IMR-90 (cell line): Measurements from ENCODE around the gene OR5W2. TPM values are rescaled to one million over a fixed set of nuclear protein-coding genes. Genes with fewer than 3 reads are reported as not detected.

Experiments
- ATAC-seq: fragments of 200-7000 bp; cut with Tn5 transposase; 2 replicates; pipeline ENCODE4 v1.9.1; 2020; ENCODE audit warnings: low read depth, mild to moderate bottlenecking, moderate library complexity
- BruUV-seq: library from RNA; stranded (reverse); fragments of 400-500 nt; replicated peaks from 2 replicates; lab custom pipeline; 2021; lab: Mats Ljungman, UMichigan
- CTCF ChIA-PET: fragments of 300-600 bp; formaldehyde crosslinking; extraction: SDS; loops from one replicate; lab custom pipeline; 2021; ENCODE audit warnings: antibody characterized with exemption; lab: Yijun Ruan, JAX
- POLR2A ChIA-PET: fragments of 300-600 bp; sonication (Branson Sonifier 250); formaldehyde crosslinking; loops from one replicate; lab custom pipeline; 2022; ENCODE audit warnings: antibody characterized with exemption; ENCODE audit not compliant: unreplicated experiment; lab: Charles Lee
- DNase-seq: peaks from one replicate; pipeline ENCODE4 v3.0.0; 2013
- H2AFZ ChIP-seq: replicated peaks from 2 replicates; pipeline ENCODE3; 2013; ENCODE audit warnings: low read length, mild to moderate bottlenecking; ENCODE audit not compliant: poor library complexity
- H2AK5ac ChIP-seq: 2 replicates; pipeline ENCODE4 v1.6.1; 2013; ENCODE audit warnings: low read depth, low read length, inconsistent platforms
- H2AK9ac ChIP-seq: replicated peaks from 2 replicates; pipeline ENCODE3; 2013; ENCODE audit warnings: mild to moderate bottlenecking, low read depth, low read length, moderate library complexity; ENCODE audit not compliant: poor library complexity
- H2BK120ac ChIP-seq: 2 replicates; pipeline ENCODE4 v1.6.1; 2013; ENCODE audit warnings: low read depth, low read length, inconsistent platforms
- H2BK15ac ChIP-seq: 3 replicates; pipeline ENCODE4 v1.6.1; 2013; ENCODE audit warnings: low read depth, low read length, inconsistent platforms
- H2BK20ac ChIP-seq: 2 replicates; pipeline ENCODE4 v1.6.1; 2013; ENCODE audit warnings: low read depth, mild to moderate bottlenecking, inconsistent platforms, low read length, moderate library complexity
- H2BK5ac ChIP-seq: 2 replicates; pipeline ENCODE4 v1.6.1; 2013; ENCODE audit warnings: mild to moderate bottlenecking, low read depth, low read length, inconsistent platforms; ENCODE audit not compliant: poor library complexity, severe bottlenecking
- H3K14ac ChIP-seq: replicated peaks from 2 replicates; pipeline ENCODE4 v1.6.1; 2013; ENCODE audit warnings: low read depth, low read length, inconsistent platforms
- H3K18ac ChIP-seq: 2 replicates; pipeline ENCODE4 v1.6.1; 2013; ENCODE audit warnings: low read depth, low read length, control low read depth
- H3K23ac ChIP-seq: 2 replicates; pipeline ENCODE4 v1.6.1; 2013; ENCODE audit warnings: low read depth, low read length, inconsistent platforms
- H3K27ac ChIP-seq: 2 replicates; pipeline ENCODE4 v1.5.1; 2013; ENCODE audit warnings: mild to moderate bottlenecking, control low read depth, low read length; ENCODE audit not compliant: insufficient read depth
- H3K27me3 ChIP-seq: 2 replicates; pipeline ENCODE4 v1.6.1; 2013; ENCODE audit warnings: low read length; ENCODE audit not compliant: control insufficient read depth, insufficient read depth
- H3K36me3 ChIP-seq: 2 replicates; pipeline ENCODE4 v1.6.1; 2013; ENCODE audit warnings: low read length, mixed read lengths; ENCODE audit not compliant: control insufficient read depth, insufficient read depth
- H3K4ac ChIP-seq: 2 replicates; pipeline ENCODE4 v1.6.1; 2013; ENCODE audit warnings: low read depth, low read length, inconsistent platforms
- H3K4me1 ChIP-seq: 2 replicates; pipeline ENCODE4 v1.6.1; 2013; ENCODE audit warnings: low read length, mixed read lengths; ENCODE audit not compliant: control insufficient read depth, insufficient read depth
- H3K4me2 ChIP-seq: 2 replicates; pipeline ENCODE4 v1.6.1; 2013; ENCODE audit warnings: low read depth, mild to moderate bottlenecking, control low read depth, low read length, moderate library complexity
- H3K4me3 ChIP-seq: 2 replicates; pipeline ENCODE4 v1.5.1; 2013; ENCODE audit warnings: low read depth, mild to moderate bottlenecking, control low read depth, low read length, moderate library complexity; ENCODE audit not compliant: insufficient read depth
- H3K56ac ChIP-seq: 2 replicates; pipeline ENCODE4 v1.6.1; 2013; ENCODE audit warnings: low read length, inconsistent platforms; ENCODE audit not compliant: insufficient read depth; ENCODE audit errors: extremely low read depth
- H3K79me1 ChIP-seq, 2 experiments: 2 replicates each; pipeline ENCODE4 v1.6.1; 2013; ENCODE audit warnings: low read length in 2 of 2, inconsistent platforms in 1 of 2, low read depth in 1 of 2
- H3K9ac ChIP-seq: 2 replicates; pipeline ENCODE4 v1.6.1; 2013; ENCODE audit warnings: low read depth, low read length, control low read depth
- H3K9me1 ChIP-seq: 2 replicates; pipeline ENCODE4 v1.6.1; 2013; ENCODE audit warnings: low read length, inconsistent platforms; ENCODE audit not compliant: insufficient read depth
- H3K9me3 ChIP-seq: 2 replicates; pipeline ENCODE4 v1.6.1; 2013; ENCODE audit warnings: low read length; ENCODE audit not compliant: control insufficient read depth, insufficient read depth
- H4K20me1 ChIP-seq: 2 replicates; pipeline ENCODE4 v1.6.1; 2013; ENCODE audit warnings: low read length, inconsistent platforms; ENCODE audit not compliant: insufficient read depth
- H4K5ac ChIP-seq: 2 replicates; pipeline ENCODE4 v1.6.1; 2013; ENCODE audit warnings: mild to moderate bottlenecking, low read depth, low read length, control low read depth
- H4K8ac ChIP-seq, 2 experiments: 2 replicates each; pipeline ENCODE4 v1.6.1; 2013; ENCODE audit warnings: low read depth in 2 of 2, low read length in 2 of 2, control low read depth in 1 of 2, inconsistent platforms in 1 of 2
- H4K91ac ChIP-seq: 2 replicates; pipeline ENCODE4 v1.6.1; 2013; ENCODE audit warnings: low read depth, low read length, inconsistent platforms; ENCODE audit not compliant: insufficient read depth
- CEBPB ChIP-seq: IDR thresholded peaks from 2 replicates; pipeline ENCODE4 v1.6.1; 2012; ENCODE audit warnings: low read depth, low read length, improper control_type of control experiment
- CHD1 ChIP-seq: IDR thresholded peaks from 2 replicates; pipeline ENCODE4 v1.6.1; 2012; ENCODE audit warnings: low read depth, low read length, improper control_type of control experiment
- CTCF ChIP-seq: conservative IDR thresholded peaks from 2 replicates; pipeline ENCODE4 v1.5.1; 2012; ENCODE audit warnings: mild to moderate bottlenecking, low read depth, low read length, improper control_type of control experiment
- ELK1 ChIP-seq: fragments of 150-350 bp; IDR thresholded peaks from 2 replicates; pipeline ENCODE4 v1.6.1; 2016; ENCODE audit warnings: low read depth, mild to moderate bottlenecking, low read length, moderate library complexity, borderline replicate concordance
- FOS ChIP-seq: fragments of 150-350 bp; IDR thresholded peaks from 2 replicates; pipeline ENCODE4 v1.6.1; 2016; ENCODE audit warnings: low read depth, low read length
- MAZ ChIP-seq: IDR thresholded peaks from 2 replicates; pipeline ENCODE4 v1.6.1; 2012; ENCODE audit warnings: low read depth, mild to moderate bottlenecking, low read length, improper control_type of control experiment, moderate library complexity, borderline replicate concordance
- NFE2L2 ChIP-seq: fragments of 150-350 bp; IDR thresholded peaks from 2 replicates; pipeline ENCODE4 v1.6.1; 2016; ENCODE audit warnings: low read depth, mild to moderate bottlenecking, low read length
- POLR2A ChIP-seq: IDR thresholded peaks from 2 replicates; pipeline ENCODE4 v1.6.1; 2012; ENCODE audit warnings: mild to moderate bottlenecking, low read depth, low read length
- RCOR1 ChIP-seq: IDR thresholded peaks from 2 replicates; pipeline ENCODE4 v1.6.1; 2012; ENCODE audit warnings: mild to moderate bottlenecking, low read length, improper control_type of control experiment; ENCODE audit not compliant: insufficient replicate concordance
- SMC3 ChIP-seq: fragments of 150-350 bp; IDR thresholded peaks from 2 replicates; pipeline ENCODE4 v1.6.1; 2016; ENCODE audit warnings: low read depth, mild to moderate bottlenecking, antibody characterized with exemption, low read length, moderate library complexity
- USF2 ChIP-seq: fragments of 150-350 bp; IDR thresholded peaks from 2 replicates; pipeline ENCODE4 v1.6.1; 2017; ENCODE audit warnings: mild to moderate bottlenecking, antibody characterized with exemption, low read length, low read depth
- WGBS, 2 experiments: methylation state at CpG; one replicate each; pipeline versions ENCODE4 v1.1.5 to v1.1.7; 2013; ENCODE audit warnings: missing lambda C conversion rate in 2 of 2; ENCODE audit not compliant: insufficient read length in 1 of 2; ENCODE audit errors: extremely low coverage in 2 of 2; 5-methylcytosine and 5-hydroxymethylcytosine counted together
- dilution Hi-C: fragments of 300-500 bp; cut with HindIII; formaldehyde crosslinking; loops from one replicate; pipeline ENCODE4 v1.14.3; 2018; ENCODE audit warnings: low sequenced_read_pairs; ENCODE audit not compliant: unreplicated experiment
- in situ Hi-C: fragments of 300-500 bp; cut with MboI; formaldehyde crosslinking; loops from 3 replicates; pipeline ENCODE4 v1.14.3; 2019; ENCODE audit warnings: low sequenced_read_pairs, inconsistent platforms, mixed read lengths
- intact Hi-C: fragments of 100-400 bp; cut with micrococcal nuclease; formaldehyde crosslinking; loops from 2 replicates; pipeline ENCODE4 v1.10.0; 2022
- polyA plus RNA-seq, 3 experiments: library from polyadenylated mRNA; depleted of rRNA; stranded (reverse); fragments of >200 nt; gene quantifications; 2 replicates each; pipeline ENCODE4 v1.2.3, GENCODE V29; 2012; ENCODE audit warnings: low replicate concordance in 1 of 3
- total RNA-seq: library from RNA; depleted of rRNA; stranded (reverse); fragments of >200 nt; gene quantifications from 2 replicates; pipeline ENCODE4 v1.2.3, GENCODE V29; 2012

Gene OR5W2
- total and polyA plus RNA-seq, 2 of the 4 experiments (the other 2 are of a cell fraction): not detected

GRCh38 chr11:55895216-55895615 is 19.2 kb downstream of the OR5W2 start:
- no TSS peak for BruUV-seq
- in situ Hi-C loops (no loop called here), dilution Hi-C loops (no loop called here), intact Hi-C loops (no loop called here)
- Histone ChIP-seq H4K20me1 (no peaks in the 10 kb centered on the region), H3K9me1 (no peaks in the 10 kb centered on the region), H3K4me2 (no peak overlapping the region), H2BK20ac (no peak overlapping the region), H3K56ac (no peak overlapping the region), H2AK5ac (no peak overlapping the region), H4K8ac (no peak overlapping the region), H4K91ac (no peak overlapping the region), H3K79me1 (no peaks in the 10 kb centered on the region), H2AK9ac (no peak overlapping the region), H2BK5ac (no peak overlapping the region), H3K4me1 (no peaks in the 10 kb centered on the region), H3K36me3 (no peaks in the 10 kb centered on the region), H3K27me3 (no peaks in the 10 kb centered on the region), H3K9me3 (peaks cover 7% of the 10 kb centered on the region), H2AFZ (no peak overlapping the region), H3K14ac (no peak overlapping the region), H3K9ac (no peak overlapping the region), H2BK15ac (no peak overlapping the region), H3K18ac (no peak overlapping the region), H3K4ac (no peak overlapping the region), H3K27ac (no peak overlapping the region), H4K5ac (no peak overlapping the region), H3K23ac (no peak overlapping the region), H3K4me3 (no peak overlapping the region), H2BK120ac (no peak overlapping the region)
- ChIA-PET POLR2A (no interaction called here), CTCF (no interaction called here)
- no peak for TF ChIP-seq CEBPB
- TF ChIP-seq POLR2A: no peak
- no peak for TF ChIP-seq ELK1
- no peak for TF ChIP-seq CHD1
- no peak for TF ChIP-seq SMC3
- TF ChIP-seq FOS: no peak
- TF ChIP-seq NFE2L2: no peak
- TF ChIP-seq USF2: no peak
- no peak for TF ChIP-seq RCOR1
- no peak for TF ChIP-seq CTCF
- no peak for TF ChIP-seq MAZ
- ATAC-seq: no peak
- WGBS, 2 experiments: no CpG with 5 or more reads among the region's 8 CpGs
- no peak for DNase-seq
